ENCODE measurements around the gene ASB8. TPM values are rescaled to one million over a fixed set of nuclear protein-coding genes. Genes with fewer than 3 reads are reported as not detected.
A peak's percentile ranks its signal among the peaks of the same experiment; 100 is the strongest.
"Not testable (repeated sequence)": the region's sequence is repeated elsewhere in the genome, so short reads cannot be mapped to it uniquely, and the experiment has no call there.

Gene ASB8
- total RNA-seq, 1 donor from 2014 or later: 30.0 TPM

- intact Hi-C loops (cut with micrococcal nuclease): no loop called here
- Mint-ChIP-seq H3K36me3 (ENCODE audit: low read depth) (peaks cover 25% of the 10 kb centered on the region), H3K4me3 (no peak overlapping the region), H3K4me1 (peaks cover 2% of the 10 kb centered on the region), H3K27ac (no peak overlapping the region), H3K9me3 (no peaks in the 10 kb centered on the region), H3K27me3 (no peaks in the 10 kb centered on the region)
- DNase-seq: no peak
These were observed 13.4 kb downstream of the ASB8 start for GRCh38 chr12:48143898-48144297.

DNA sequence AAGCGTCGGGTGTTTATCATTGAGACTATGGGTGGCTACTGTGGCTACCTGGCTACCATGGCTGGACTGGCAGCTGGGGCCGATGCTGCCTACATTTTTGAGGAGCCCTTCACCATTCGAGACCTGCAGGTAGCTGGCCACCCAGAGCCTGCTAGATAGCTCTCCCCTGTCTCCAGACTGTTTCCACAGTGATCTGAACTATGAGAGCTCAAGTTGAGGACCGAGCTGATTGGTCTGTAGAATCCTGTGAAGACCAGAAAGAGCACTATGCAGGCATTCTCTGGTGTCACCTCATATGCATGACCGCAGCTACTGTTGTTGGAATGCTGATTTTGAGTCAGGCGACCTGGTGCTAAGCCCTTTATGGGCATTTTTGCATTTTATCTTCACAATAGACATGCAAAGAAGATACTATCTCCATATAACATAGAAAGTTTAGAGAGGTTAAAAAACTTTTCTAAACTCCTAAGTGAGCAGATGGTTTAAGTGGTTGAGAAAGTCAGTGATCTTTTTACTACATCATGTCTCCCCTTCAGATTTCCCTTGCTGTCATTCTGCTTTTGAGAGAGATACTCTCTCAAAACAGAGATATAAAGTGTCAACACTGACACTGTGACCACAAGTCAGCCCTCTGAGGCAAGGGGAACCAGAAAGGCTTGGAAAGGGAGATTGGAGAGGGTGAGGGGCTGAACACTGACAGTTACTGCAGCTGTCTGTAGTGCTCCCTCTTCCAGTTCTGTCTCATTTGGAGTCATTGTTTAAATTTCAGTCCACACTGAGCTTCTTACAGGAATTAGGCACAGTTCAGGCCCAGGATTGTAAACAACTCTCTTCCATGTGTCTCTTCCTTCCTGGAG, 14.3 kb downstream of the ASB8 start:
- H3K4me3 Mint-ChIP-seq: no peak overlapping the region
- intact Hi-C loops (cut with micrococcal nuclease): no loop called here
- no peak overlapping the region for H3K27ac Mint-ChIP-seq
- H3K4me1 Mint-ChIP-seq: peaks cover 2% of the 10 kb centered on the region
- peaks cover 24% of the 10 kb centered on the region for H3K36me3 Mint-ChIP-seq (ENCODE audit: low read depth)
- DNase-seq: no peak
- no peaks in the 10 kb centered on the region for H3K27me3 Mint-ChIP-seq
- no peaks in the 10 kb centered on the region for H3K9me3 Mint-ChIP-seq

GRCh38 chr12:48135027-48135426, 22.3 kb downstream of the ASB8 start:
- Mint-ChIP-seq H3K27ac (no peak overlapping the region), H3K4me3 (no peak overlapping the region), H3K9me3 (no peaks in the 10 kb centered on the region), H3K4me1 (no peaks in the 10 kb centered on the region), H3K27me3 (no peaks in the 10 kb centered on the region), H3K36me3 (ENCODE audit: low read depth) (peaks cover 34% of the 10 kb centered on the region)
- intact Hi-C loops (cut with micrococcal nuclease): no loop called here
- DNase-seq: no peak

- DNase-seq: no peak
- intact Hi-C loops (cut with micrococcal nuclease): no loop called here
- Mint-ChIP-seq H3K27me3 (no peaks in the 10 kb centered on the region), H3K9me3 (no peaks in the 10 kb centered on the region), H3K4me1 (no peaks in the 10 kb centered on the region), H3K4me3 (no peak overlapping the region), H3K27ac (no peak overlapping the region), H3K36me3 (ENCODE audit: low read depth) (peaks cover 33% of the 10 kb centered on the region)
These were observed 24.5 kb downstream of the ASB8 start for GRCh38 chr12:48132826-48133225.

- intact Hi-C loops (cut with micrococcal nuclease): no loop called here
- Mint-ChIP-seq H3K27me3 (no peaks in the 10 kb centered on the region), H3K9me3 (no peaks in the 10 kb centered on the region), H3K36me3 (ENCODE audit: low read depth) (peaks cover 34% of the 10 kb centered on the region), H3K27ac (no peak overlapping the region), H3K4me3 (no peak overlapping the region), H3K4me1 (no peaks in the 10 kb centered on the region)
- DNase-seq: no peak
These were observed 25.8 kb downstream of the ASB8 start for GRCh38 chr12:48131517-48131916.

DNA sequence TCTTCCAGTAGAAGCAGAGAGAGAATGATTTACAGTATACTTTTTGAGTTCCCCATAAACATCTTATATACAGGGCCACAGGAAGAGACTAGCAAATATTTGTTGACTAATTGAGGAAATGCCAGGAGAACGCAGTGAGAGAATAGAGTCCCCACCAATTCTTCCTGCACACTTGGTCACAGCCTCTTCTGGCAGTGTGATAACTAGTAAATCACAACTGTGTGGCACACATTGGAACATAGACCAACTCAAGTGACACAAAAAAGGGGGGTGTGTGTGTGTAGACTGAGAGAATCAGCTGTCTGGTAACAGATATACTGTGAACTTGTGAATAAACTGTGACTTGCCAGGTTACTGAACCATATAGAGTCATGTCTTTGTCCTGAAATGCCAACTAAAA, 27.9 kb downstream of the ASB8 start:
- no peak overlapping the region for H3K27ac Mint-ChIP-seq
- H3K36me3 Mint-ChIP-seq (ENCODE audit: low read depth): peaks cover 30% of the 10 kb centered on the region
- DNase-seq: no peak
- no peaks in the 10 kb centered on the region for H3K9me3 Mint-ChIP-seq
- intact Hi-C loops (cut with micrococcal nuclease): no loop called here
- no peaks in the 10 kb centered on the region for H3K4me1 Mint-ChIP-seq
- H3K4me3 Mint-ChIP-seq: no peak overlapping the region
- no peaks in the 10 kb centered on the region for H3K27me3 Mint-ChIP-seq

- H3K27ac Mint-ChIP-seq: no peak overlapping the region
- intact Hi-C loops (cut with micrococcal nuclease): no loop called here
- no peak overlapping the region for H3K4me3 Mint-ChIP-seq
- no peaks in the 10 kb centered on the region for H3K4me1 Mint-ChIP-seq
- no peaks in the 10 kb centered on the region for H3K9me3 Mint-ChIP-seq
- no peaks in the 10 kb centered on the region for H3K27me3 Mint-ChIP-seq
- peaks cover 28% of the 10 kb centered on the region for H3K36me3 Mint-ChIP-seq (ENCODE audit: low read depth)
- no peak for DNase-seq
These were observed 28.5 kb downstream of the ASB8 start for GRCh38 chr12:48128800-48129199.

DNA sequence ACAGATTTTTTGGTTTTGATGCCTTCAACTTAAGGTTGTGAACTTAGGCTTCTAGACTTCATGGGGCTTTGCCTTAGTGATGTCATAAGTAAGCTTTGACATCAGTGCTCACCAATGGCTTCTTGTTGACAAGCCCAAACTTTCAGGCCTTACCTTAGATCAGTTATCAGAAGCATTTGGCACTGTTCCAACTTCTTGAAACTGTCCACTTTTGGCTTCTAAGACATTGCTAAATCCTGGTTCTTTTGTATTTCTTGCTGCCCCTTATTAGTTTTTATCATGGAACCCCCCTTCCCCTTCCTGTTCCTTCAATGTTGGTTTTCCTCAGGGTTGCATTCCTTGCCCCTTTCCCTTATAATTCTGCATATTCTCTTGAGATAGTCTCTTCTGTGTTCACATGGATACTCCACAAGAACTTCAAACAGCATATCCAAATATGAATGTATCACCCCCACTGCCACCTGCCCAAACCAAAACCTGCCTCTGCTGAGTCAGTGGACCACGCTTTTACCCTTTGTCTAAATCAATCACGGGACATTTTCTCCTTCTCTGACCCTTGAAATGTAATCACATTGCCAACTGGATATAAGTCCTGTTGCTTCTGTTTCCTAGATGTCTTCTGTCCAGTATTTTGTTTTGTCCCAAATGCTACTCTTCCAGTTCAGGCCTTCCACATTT, 30.2 kb downstream of the ASB8 start:
- Mint-ChIP-seq H3K9me3 (no peaks in the 10 kb centered on the region), H3K36me3 (ENCODE audit: low read depth) (peaks cover 28% of the 10 kb centered on the region), H3K4me3 (no peak overlapping the region), H3K4me1 (no peaks in the 10 kb centered on the region), H3K27ac (no peak overlapping the region), H3K27me3 (no peaks in the 10 kb centered on the region)
- DNase-seq: no peak
- intact Hi-C loops (cut with micrococcal nuclease): no loop called here

GRCh38 chr12:48125985-48126384, 31.3 kb downstream of the ASB8 start:
- intact Hi-C loops (cut with micrococcal nuclease): no loop called here
- Mint-ChIP-seq H3K27ac (no peak overlapping the region), H3K36me3 (ENCODE audit: low read depth) (peaks cover 26% of the 10 kb centered on the region), H3K4me1 (peaks cover 1% of the 10 kb centered on the region), H3K9me3 (no peaks in the 10 kb centered on the region), H3K4me3 (no peak overlapping the region), H3K27me3 (no peaks in the 10 kb centered on the region)
- no peak for DNase-seq

GRCh38 chr12:48125542-48125941, 31.8 kb downstream of the ASB8 start:
- H3K9me3 Mint-ChIP-seq; H3K4me1 Mint-ChIP-seq; H3K4me3 Mint-ChIP-seq; H3K27ac Mint-ChIP-seq; DNase-seq; intact Hi-C loops (cut with micrococcal nuclease); H3K27me3 Mint-ChIP-seq: not testable (repeated sequence)
- peaks cover 26% of the 10 kb centered on the region for H3K36me3 Mint-ChIP-seq (ENCODE audit: low read depth)

GRCh38 chr12:48123169-48123568, 34.1 kb downstream of the ASB8 start:
- H3K36me3 Mint-ChIP-seq (ENCODE audit: low read depth): peaks cover 26% of the 10 kb centered on the region
- no peaks in the 10 kb centered on the region for H3K27me3 Mint-ChIP-seq
- no peak overlapping the region for H3K4me3 Mint-ChIP-seq
- H3K9me3 Mint-ChIP-seq: no peaks in the 10 kb centered on the region
- peaks cover 18% of the 10 kb centered on the region for H3K4me1 Mint-ChIP-seq
- no peak overlapping the region for H3K27ac Mint-ChIP-seq
- no peak for DNase-seq
- intact Hi-C loops (cut with micrococcal nuclease): no loop called here

DNA sequence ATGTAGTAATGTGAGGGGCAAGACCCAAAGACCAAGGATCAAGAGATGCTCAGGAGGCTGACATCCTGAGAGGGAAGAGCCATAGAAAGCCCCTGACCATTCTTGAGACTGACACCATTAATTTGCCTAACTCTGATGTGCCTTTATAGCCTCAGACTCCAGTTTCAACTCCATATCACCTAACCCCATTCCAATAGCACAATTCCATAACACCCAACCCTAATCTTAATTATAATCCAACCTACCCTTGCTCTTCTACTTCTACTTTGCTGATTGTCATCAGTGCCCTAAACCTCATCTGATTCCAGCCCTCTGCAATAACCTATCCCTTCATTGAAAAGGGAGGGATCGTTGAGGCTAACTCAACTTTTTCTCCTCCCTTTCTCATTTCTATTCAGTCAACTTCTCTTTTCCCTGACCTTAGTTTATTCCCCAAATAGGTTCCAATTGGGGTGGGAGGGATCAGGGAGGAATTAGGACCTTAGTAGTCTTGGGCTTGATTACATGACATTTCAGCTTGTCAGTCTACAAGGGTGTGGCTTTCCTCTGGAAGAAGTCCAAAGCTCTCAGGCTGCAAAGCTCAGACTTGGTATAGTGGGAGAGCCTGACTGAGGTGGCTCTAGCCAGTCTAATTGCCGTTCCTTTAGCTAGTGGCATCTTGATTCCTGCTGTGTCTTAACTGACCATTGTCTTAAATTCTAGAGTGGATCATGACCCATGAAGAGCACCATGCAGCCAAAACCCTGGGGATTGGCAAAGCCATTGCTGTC, 35.1 kb downstream of the ASB8 start:
- intact Hi-C loops (cut with micrococcal nuclease): no loop called here
- Mint-ChIP-seq H3K36me3 (ENCODE audit: low read depth) (peaks cover 23% of the 10 kb centered on the region), H3K4me1 (peaks cover 18% of the 10 kb centered on the region), H3K27ac (no peak overlapping the region), H3K4me3 (no peak overlapping the region), H3K9me3 (no peaks in the 10 kb centered on the region), H3K27me3 (peaks cover 5% of the 10 kb centered on the region)
- DNase-seq: no peak

DNA sequence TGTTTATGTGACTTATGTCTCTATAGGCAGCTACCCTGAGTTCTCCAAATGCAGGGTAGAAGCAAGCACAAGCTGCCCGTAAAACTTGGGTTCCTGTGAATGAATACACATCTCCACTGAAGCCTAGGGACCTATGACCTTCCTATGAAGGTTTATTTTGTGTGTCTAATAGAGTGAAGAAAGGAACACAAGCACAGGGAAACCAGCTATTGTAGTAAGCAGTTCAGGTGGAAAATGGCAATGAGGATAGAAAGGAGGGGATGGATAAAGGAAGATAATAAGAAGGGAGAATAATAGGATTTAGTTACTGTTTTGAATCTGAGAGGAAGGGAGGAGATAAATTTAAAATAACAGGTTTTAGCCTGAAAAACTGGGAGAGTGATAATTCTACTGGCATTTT, 35.8 kb downstream of the ASB8 start:
- no peak overlapping the region for H3K27ac Mint-ChIP-seq

GRCh38 chr12:48119834-48120195, 37.5 kb downstream of the ASB8 start:
- H3K4me3 Mint-ChIP-seq: peak overlapping the region; percentile 98
- H3K27ac Mint-ChIP-seq: peak overlapping the region; percentile 34
- DNase-seq: no peak
- peaks cover 20% of the 10 kb centered on the region for H3K27me3 Mint-ChIP-seq
- no peaks in the 10 kb centered on the region for H3K9me3 Mint-ChIP-seq
- peaks cover 18% of the 10 kb centered on the region for H3K4me1 Mint-ChIP-seq
- H3K36me3 Mint-ChIP-seq (ENCODE audit: low read depth): peaks cover 16% of the 10 kb centered on the region
- intact Hi-C loops (cut with micrococcal nuclease): loop anchor here (1.0 kb wide), 3 partner anchors 14 to 230 kb away; partner anchors contain the start of genes ASB8, SENP1 and ZNF641

More for the DNA sequence above, 35.8 kb downstream of the ASB8 start:
- peaks cover 18% of the 10 kb centered on the region for H3K4me1 Mint-ChIP-seq
- H3K9me3 Mint-ChIP-seq: no peaks in the 10 kb centered on the region
- H3K27me3 Mint-ChIP-seq: peaks cover 9% of the 10 kb centered on the region
- no peak overlapping the region for H3K4me3 Mint-ChIP-seq
- no peak for DNase-seq
- H3K36me3 Mint-ChIP-seq (ENCODE audit: low read depth): peaks cover 20% of the 10 kb centered on the region
- intact Hi-C loops (cut with micrococcal nuclease): no loop called here

Measured in activated CD4-positive, alpha-beta T cell treated with anti-CD3 and anti-CD28 coated beads, Interleukin-2, amount 10 ng/mL, durations not matched to agents 24 days and 14 days (primary cell).